Trophoblast cell (in vitro differentiated cells and primary cell): ENCODE results near the gene BEX5.
"Not testable (repeated sequence)": the region's sequence is repeated elsewhere in the genome, so short reads cannot be mapped to it uniquely, and the experiment has no call there.

Experiments
- DNase-seq, 2 donors: peaks; one replicate each; pipeline ENCODE4 v3.0.0-alpha.2; 2016
- H2AFZ ChIP-seq: 2 replicates; pipeline ENCODE4 v1.6.1; 2013; ENCODE audit warnings: low read length, moderate library complexity, mild to moderate bottlenecking; ENCODE audit not compliant: insufficient read depth, poor library complexity
- H2AK5ac ChIP-seq: 2 replicates; pipeline ENCODE4 v1.6.1; 2013; ENCODE audit warnings: mild to moderate bottlenecking, low read length
- H2BK120ac ChIP-seq: 2 replicates; pipeline ENCODE4 v1.6.1; 2013; ENCODE audit warnings: low read length, mild to moderate bottlenecking, moderate library complexity; ENCODE audit not compliant: insufficient read depth, poor library complexity
- H2BK12ac ChIP-seq: 2 replicates; pipeline ENCODE4 v1.6.1; 2013; ENCODE audit warnings: mild to moderate bottlenecking, low read length, moderate library complexity
- H2BK5ac ChIP-seq: 2 replicates; pipeline ENCODE4 v1.6.1; 2013; ENCODE audit warnings: low read length, low read depth, moderate library complexity, mild to moderate bottlenecking; ENCODE audit not compliant: poor library complexity
- H3K14ac ChIP-seq: 2 replicates; pipeline ENCODE4 v1.6.1; 2013; ENCODE audit warnings: mild to moderate bottlenecking, low read length
- H3K18ac ChIP-seq: 2 replicates; pipeline ENCODE4 v1.6.1; 2013; ENCODE audit warnings: mild to moderate bottlenecking, low read length
- H3K23ac ChIP-seq: 2 replicates; pipeline ENCODE4 v1.6.1; 2013; ENCODE audit warnings: low read length
- H3K27ac ChIP-seq: 2 replicates; pipeline ENCODE4 v1.5.1; 2013; ENCODE audit warnings: low read depth, mild to moderate bottlenecking, inconsistent platforms, low read length, moderate library complexity
- H3K27me3 ChIP-seq: 2 replicates; pipeline ENCODE4 v1.6.1; 2013; ENCODE audit warnings: inconsistent platforms, mild to moderate bottlenecking, low read length, moderate library complexity; ENCODE audit not compliant: insufficient read depth
- H3K36me3 ChIP-seq, 2 experiments: 1 replicate in 1 of 2; 2 replicates in 1 of 2; pipeline ENCODE4 v1.6.1; 2013; ENCODE audit warnings: low read length in 2 of 2, mild to moderate bottlenecking in 2 of 2, moderate library complexity in 1 of 2; ENCODE audit not compliant: insufficient read depth in 2 of 2, control insufficient read depth in 1 of 2
- H3K4ac ChIP-seq: 2 replicates; pipeline ENCODE4 v1.6.1; 2013; ENCODE audit warnings: low read depth, mild to moderate bottlenecking, low read length, moderate library complexity
- H3K4me1 ChIP-seq, 2 experiments: 1 replicate in 1 of 2; 2 replicates in 1 of 2; pipeline ENCODE4 v1.6.1; 2013; ENCODE audit warnings: low read length in 2 of 2, mild to moderate bottlenecking in 2 of 2, moderate library complexity in 1 of 2; ENCODE audit not compliant: insufficient read depth in 2 of 2, control insufficient read depth in 1 of 2
- H3K4me2 ChIP-seq: 2 replicates; pipeline ENCODE4 v1.6.1; 2013; ENCODE audit warnings: inconsistent platforms, mild to moderate bottlenecking, low read length, moderate library complexity
- H3K4me3 ChIP-seq: 2 replicates; pipeline ENCODE4 v1.5.1; 2013; ENCODE audit warnings: mild to moderate bottlenecking, low read depth, low read length, inconsistent platforms
- H3K79me1 ChIP-seq: one replicate; pipeline ENCODE4 v1.6.1; 2013; ENCODE audit warnings: low read length
- H3K79me2 ChIP-seq: 2 replicates; pipeline ENCODE4 v1.6.1; 2013; ENCODE audit warnings: low read length, mild to moderate bottlenecking; ENCODE audit not compliant: control insufficient read depth, insufficient read depth, poor library complexity
- H3K9ac ChIP-seq: 2 replicates; pipeline ENCODE4 v1.6.1; 2013; ENCODE audit warnings: mild to moderate bottlenecking, low read length
- H3K9me3 ChIP-seq: 2 replicates; pipeline ENCODE4 v1.6.1; 2013; ENCODE audit warnings: low read depth, mild to moderate bottlenecking, control low read depth, inconsistent platforms, low read length; ENCODE audit not compliant: insufficient read depth
- H4K12ac ChIP-seq: 2 replicates; pipeline ENCODE4 v1.6.1; 2013; ENCODE audit warnings: low read depth, mild to moderate bottlenecking, low read length, moderate library complexity
- H4K8ac ChIP-seq: 2 replicates; pipeline ENCODE4 v1.6.1; 2013; ENCODE audit warnings: low read depth, mild to moderate bottlenecking, low read length, moderate library complexity
- H4K91ac ChIP-seq: one replicate; pipeline ENCODE4 v1.6.1; 2013; ENCODE audit warnings: low read depth, mild to moderate bottlenecking, low read length, moderate library complexity
- WGBS: extraction: QIAGEN DNeasy Blood & Tissue Kit; methylation state at CpG from one replicate; pipeline ENCODE4 v1.1.7; 2013; ENCODE audit warnings: missing lambda C conversion rate; ENCODE audit not compliant: insufficient read length, insufficient coverage; ENCODE audit errors: extremely low coverage; 5-methylcytosine and 5-hydroxymethylcytosine counted together

The BEX5 gene

DNA sequence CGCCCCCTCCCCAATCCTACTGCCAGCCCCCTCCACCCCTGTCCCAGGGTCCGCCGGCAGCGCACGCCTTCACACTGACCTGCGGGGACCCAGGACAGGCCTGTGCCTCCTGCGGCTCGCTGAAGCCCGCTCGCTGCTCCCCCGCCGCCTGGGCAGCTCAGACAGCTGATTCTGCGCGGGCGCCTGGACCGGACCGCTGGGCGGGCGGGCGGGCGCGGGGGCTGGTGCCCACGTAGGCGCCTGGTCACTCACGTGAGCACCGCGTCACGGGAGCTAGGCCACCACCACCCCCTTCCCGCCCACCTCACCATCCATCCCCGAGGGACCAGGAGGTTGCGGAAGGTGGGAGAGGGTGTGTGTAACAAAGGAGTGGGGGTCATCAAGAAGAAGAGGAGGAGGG, 13.5 kb downstream of the BEX5 start, which contains the start of gene TCEAL6:
Gene TCEAL6, minus strand, starts transcription at position 208 of the 400 bp plus-strand sequence.
- not testable (repeated sequence) for H3K23ac ChIP-seq, H3K79me1 ChIP-seq
- no CpG with 5 or more reads among the region's 31 CpGs for WGBS

DNA sequence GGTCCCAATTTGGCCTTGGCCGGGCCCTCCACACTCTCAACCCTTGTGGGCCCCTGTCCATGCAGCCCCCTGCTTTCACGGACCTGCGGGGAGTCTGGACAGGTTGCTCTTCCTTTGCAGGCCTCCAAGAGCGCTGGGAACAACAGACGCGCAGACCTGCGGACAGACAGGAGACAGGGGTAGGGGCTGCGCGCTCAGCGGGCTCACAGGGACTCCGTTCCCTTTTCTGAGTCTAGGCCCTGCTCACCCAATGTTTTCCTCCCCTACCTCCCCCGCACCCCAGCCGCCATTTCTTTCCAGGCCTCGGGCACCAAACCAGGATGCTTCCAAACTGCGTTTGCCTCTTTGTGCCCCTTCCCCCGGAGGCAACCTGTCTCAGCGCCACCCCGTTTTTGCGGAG, 14.1 kb downstream of the BEX5 start:
- H4K12ac ChIP-seq, H3K36me3 ChIP-seq, H2BK120ac ChIP-seq, H3K79me1 ChIP-seq, H3K14ac ChIP-seq, DNase-seq, H3K9me3 ChIP-seq, H3K4me1 ChIP-seq, H3K4ac ChIP-seq, H4K91ac ChIP-seq, H2AFZ ChIP-seq, H3K9ac ChIP-seq, H3K27me3 ChIP-seq, H3K4me3 ChIP-seq, H3K18ac ChIP-seq, H3K4me2 ChIP-seq, H2AK5ac ChIP-seq, H3K79me2 ChIP-seq, H3K27ac ChIP-seq, H4K8ac ChIP-seq, H2BK12ac ChIP-seq, H3K23ac ChIP-seq, H2BK5ac ChIP-seq: not testable (repeated sequence)
- no CpG with 5 or more reads among the region's 19 CpGs for WGBS

More for the DNA sequence above, 13.5 kb downstream of the BEX5 start, which contains the start of gene TCEAL6:
- H3K9me3 ChIP-seq, H2BK5ac ChIP-seq, H4K8ac ChIP-seq, H3K79me2 ChIP-seq, H2BK12ac ChIP-seq, H3K4me2 ChIP-seq, H4K91ac ChIP-seq, H3K4me3 ChIP-seq, H3K36me3 ChIP-seq, H3K9ac ChIP-seq, H2BK120ac ChIP-seq, H3K27ac ChIP-seq, H3K18ac ChIP-seq, H2AK5ac ChIP-seq, H3K4me1 ChIP-seq, H3K4ac ChIP-seq, H3K27me3 ChIP-seq, H4K12ac ChIP-seq, H2AFZ ChIP-seq, DNase-seq, H3K14ac ChIP-seq: not testable (repeated sequence)

DNA sequence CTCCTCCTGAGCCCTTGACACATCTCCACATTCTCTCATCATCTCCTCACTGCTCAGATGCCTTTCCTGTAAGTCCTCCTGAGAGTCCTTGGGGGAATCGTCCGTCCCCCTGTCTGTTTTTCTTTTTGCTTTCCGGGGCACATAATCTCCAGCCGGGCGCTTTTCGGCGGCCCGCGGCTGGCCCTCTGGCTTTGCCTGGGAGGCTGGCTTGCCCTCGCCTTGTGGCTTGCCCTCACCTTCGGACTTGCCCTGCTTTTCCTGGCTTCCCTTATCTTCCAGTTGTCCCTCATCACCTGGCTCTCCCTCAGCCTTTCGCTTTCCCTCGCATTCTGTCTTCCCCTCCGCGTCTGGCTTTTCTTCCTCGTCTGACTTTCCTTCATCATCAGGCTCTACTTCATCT, 14.9 kb downstream of the BEX5 start:
- H3K4me3 ChIP-seq, H2BK12ac ChIP-seq, H3K4ac ChIP-seq, H3K36me3 ChIP-seq, H2AFZ ChIP-seq, H4K8ac ChIP-seq, H3K14ac ChIP-seq, H3K9me3 ChIP-seq, H3K18ac ChIP-seq, H3K9ac ChIP-seq, H3K23ac ChIP-seq, H3K79me2 ChIP-seq, H2AK5ac ChIP-seq, H4K12ac ChIP-seq, H2BK5ac ChIP-seq, H3K27ac ChIP-seq, H2BK120ac ChIP-seq, DNase-seq, H3K4me2 ChIP-seq, H3K4me1 ChIP-seq, H3K79me1 ChIP-seq, H4K91ac ChIP-seq, H3K27me3 ChIP-seq: not testable (repeated sequence)
- no CpG with 5 or more reads among the region's 16 CpGs for whole genome bisulfite sequencing

DNA sequence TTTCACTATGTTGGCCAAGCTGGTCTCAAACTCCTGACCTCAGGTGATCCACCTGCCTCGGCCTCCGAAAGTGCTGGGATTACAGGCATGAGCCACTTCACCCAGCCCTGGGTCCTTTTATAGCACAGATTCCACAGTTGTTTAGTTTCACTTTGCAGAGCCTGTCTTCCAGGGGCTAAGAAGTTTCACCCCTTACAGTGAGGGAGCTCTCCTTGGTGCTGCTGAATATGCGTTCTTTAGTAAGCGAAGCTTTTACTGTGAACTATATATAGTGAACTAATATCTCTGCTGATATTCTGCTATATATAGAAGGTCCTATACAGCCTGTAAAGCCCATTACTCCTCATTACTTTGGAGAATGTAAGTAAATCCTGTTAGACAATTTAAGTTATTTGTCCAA, 17.7 kb downstream of the BEX5 start:
- H3K23ac ChIP-seq: no peak overlapping the region
- no peak overlapping the region for H2BK5ac ChIP-seq
- no peaks in the 10 kb centered on the region for H3K79me2 ChIP-seq
- no peaks in the 10 kb centered on the region for H3K9me3 ChIP-seq
- no peak overlapping the region for H4K91ac ChIP-seq
- H3K4me1 ChIP-seq: no peaks in the 10 kb centered on the region
- H2AFZ ChIP-seq: no peak overlapping the region
- no peak for DNase-seq
- no peak overlapping the region for H2BK12ac ChIP-seq
- no peak overlapping the region for H4K8ac ChIP-seq
- no peak overlapping the region for H3K4me2 ChIP-seq
- no peak overlapping the region for H3K4ac ChIP-seq
- WGBS: no CpG with 5 or more reads among the region's 4 CpGs
- H3K79me1 ChIP-seq: no peaks in the 10 kb centered on the region
- no peak overlapping the region for H3K14ac ChIP-seq
- no peak overlapping the region for H2AK5ac ChIP-seq
- H3K27me3 ChIP-seq: no peaks in the 10 kb centered on the region
- H3K27ac ChIP-seq: no peak overlapping the region
- H2BK120ac ChIP-seq: no peak overlapping the region
- no peak overlapping the region for H4K12ac ChIP-seq
- H3K9ac ChIP-seq: no peak overlapping the region
- no peaks in the 10 kb centered on the region for H3K36me3 ChIP-seq
- no peak overlapping the region for H3K18ac ChIP-seq
- no peak overlapping the region for H3K4me3 ChIP-seq
